K562 (cell line): ENCODE results near the gene DIS3L. TPM values are rescaled to one million over a fixed set of nuclear protein-coding genes. Genes with fewer than 3 reads are reported as not detected.

ENCODE experiments used
- AFF4 ChIP-seq: sonication (generic); formaldehyde crosslinking; IDR thresholded peaks from 2 replicates; pipeline ENCODE4 v1.8.0; 2023; ENCODE audit warnings: mild to moderate bottlenecking, missing genetic modification reagents
- BRF1 ChIP-seq: IDR thresholded peaks from 3 replicates; pipeline ENCODE4 v1.6.1; 2011; ENCODE audit warnings: borderline replicate concordance, mild to moderate bottlenecking; ENCODE audit not compliant: insufficient read length; ENCODE audit errors: extremely low read depth
- DLX4 ChIP-seq: fragments of 250-450 bp; sonication (Bioruptor Pico); IDR thresholded peaks from 2 replicates; pipeline ENCODE4 v1.6.1; 2021; ENCODE audit warnings: mild to moderate bottlenecking
- ELF2 ChIP-seq: fragments of 250-450 bp; sonication (Bioruptor Pico); IDR thresholded peaks from 2 replicates; pipeline ENCODE4 v1.5.0; 2021; ENCODE audit warnings: mild to moderate bottlenecking
- GABPB1 ChIP-seq: sonication (generic); formaldehyde crosslinking; IDR thresholded peaks from 2 replicates; pipeline ENCODE4 v1.8.0; 2022; ENCODE audit warnings: mild to moderate bottlenecking, missing genetic modification reagents
- HOXB6 ChIP-seq: fragments of 250-450 bp; sonication (Bioruptor Pico); IDR thresholded peaks from 2 replicates; pipeline ENCODE4 v1.5.1; 2022; ENCODE audit warnings: mild to moderate bottlenecking, borderline replicate concordance
- IFI16 ChIP-seq: fragments of 250-450 bp; sonication (Bioruptor Pico); IDR thresholded peaks from 2 replicates; pipeline ENCODE4 v2.1.2; 2022; ENCODE audit warnings: mild to moderate bottlenecking, inconsistent platforms
- PHF20 ChIP-seq: fragments of 450-650 bp; IDR thresholded peaks from 2 replicates; pipeline ENCODE4 v1.6.1; 2018; ENCODE audit not compliant: partially characterized antibody
- RBM25 ChIP-seq: fragments of 200-400 bp; formaldehyde crosslinking; IDR thresholded peaks from 2 replicates; pipeline ENCODE4 v1.6.1; 2018; ENCODE audit warnings: low read length, low read depth, moderate library complexity; ENCODE audit not compliant: severe bottlenecking
- SFPQ ChIP-seq: fragments of 200-400 bp; formaldehyde crosslinking; IDR thresholded peaks from 2 replicates; pipeline ENCODE4 v1.6.1; 2017; ENCODE audit warnings: mild to moderate bottlenecking, low read depth, low read length, moderate library complexity
- SMARCE1 ChIP-seq: fragments of 450-650 bp; IDR thresholded peaks from 2 replicates; pipeline ENCODE4 v1.7.1; 2016; ENCODE audit warnings: mild to moderate bottlenecking
- TGIF2 ChIP-seq: sonication (generic); formaldehyde crosslinking; IDR thresholded peaks from 2 replicates; pipeline ENCODE4 v1.8.1; 2022; ENCODE audit warnings: mild to moderate bottlenecking, missing genetic modification reagents, moderate library complexity
- XRCC4 ChIP-seq: IDR thresholded peaks from one replicate; pipeline ENCODE4 v1.6.1; 2011; ENCODE audit not compliant: insufficient read depth, insufficient read length; ENCODE audit errors: extremely low read depth
- ZNF316 ChIP-seq: fragments of 450-650 bp; IDR thresholded peaks from 2 replicates; pipeline ENCODE4 v1.6.1; 2016
- ZNF583 ChIP-seq: fragments of 250-450 bp; sonication (Bioruptor Pico); IDR thresholded peaks from 2 replicates; pipeline ENCODE4 v1.4.0; 2020
- polyA plus RNA-seq, 8 experiments: library from polyadenylated mRNA; depleted of rRNA in 4 of 8; stranded (reverse) in 5 of 8; unstranded in 3 of 8; fragments of >200 nt; fragmentation: Nextera tagmentation in 2 of 8; fragmentation: Illumina TruSeq in 1 of 8; extraction: Ambion mirVana in 2 of 8; extraction: Trizol in 1 of 8; gene quantifications; 2 replicates each; pipeline versions ENCODE4 v1.2.1 to v1.2.3, GENCODE V29; 2011 to 2014; ENCODE audit warnings: inconsistent platforms in 1 of 8, missing spikeins in 1 of 8
- total RNA-seq, 7 experiments: library from RNA; depleted of rRNA in 6 of 7; stranded (reverse); fragments of >200 nt in 6 of 7; fragmentation: Illumina TruSeq in 2 of 7; extraction: Trizol in 2 of 7; gene quantifications; 2 replicates each; pipeline versions ENCODE4 v1.2.1 to v1.2.3, GENCODE V29; 2011 to 2021; ENCODE audit warnings: low replicate concordance in 1 of 7

The DIS3L gene
- total and polyA plus RNA-seq, 9 of the 15 experiments (the other 6 are each of a cell fraction or from before 2014, with no cell fraction given), result 5.9 to 34.6 (median 16.9) TPM

GRCh38 chr15:66323312-66323928 lies 30.1 kb downstream of the DIS3L start (continued):
- TF ChIP-seq AFF4 (CRISPR knock-in tag) (no peak), ZNF316 (peak; percentile 84), HOXB6 (CRISPR knock-in tag) (no peak), RBM25 (no peak), GABPB1 (CRISPR knock-in tag) (0 out of 2 replicates have a peak, but pooled peaks have one; percentile 29), SMARCE1 (peak; percentile 65; the same call in 1 of the 2 replicates), PHF20 (no peak), ZNF583 (no peak), DLX4 (CRISPR knock-in tag) (no peak), TGIF2 (CRISPR knock-in tag) (no peak), BRF1 (no peak), XRCC4 (no peak), IFI16 (no peak), ELF2 (no peak), SFPQ (no peak)
